Bladder microvascular endothelial cell (primary cell): ENCODE measurements around the gene LEMD1. TPM values are rescaled to one million over a fixed set of nuclear protein-coding genes. Genes with fewer than 3 reads are reported as not detected.

Source experiments
- total RNA-seq: library from RNA; depleted of rRNA; stranded (reverse); fragments of >200 nt; gene quantifications from 2 replicates; pipeline ENCODE4 v1.2.3, GENCODE V29; 2014

The LEMD1 gene
- 0.32 TPM in 1 of 2 replicates, not detected in the other for total RNA-seq

GRCh38 chr1:205421798-205422197, at the start of gene LEMD1:
LEMD1 (minus strand) TSS chr1:205422056; CDS start chr1:205420536, 1,520 bp downstream.

GRCh38 chr1:205455581-205456382, 33.9 kb upstream of the LEMD1 start, which contains the start of gene BLACAT1:
BLACAT1 (minus strand) TSS chr1:205456045.

GRCh38 chr1:205356440-205357139, 65.3 kb downstream of the LEMD1 start, which contains the start of gene KLHDC8A:
KLHDC8A (minus strand) TSS chr1:205356922; CDS start chr1:205343604, 13,318 bp downstream.

Other genes with a start within 250 kb of the LEMD1 start
- 7.9 and 14.9 TPM in 2 replicates for gene DSTYK, start 210.4 kb downstream of the LEMD1 start, total RNA-seq
- gene TMCC2, start 194.1 kb downstream of the LEMD1 start, total RNA-seq, result 0.81 and 4.3 TPM in 2 replicates
- 2.9 and 16.2 TPM in 2 replicates for gene NUAK2, start 100.3 kb downstream of the LEMD1 start, total RNA-seq
- gene KLHDC8A, start 65.1 kb downstream of the LEMD1 start, total RNA-seq, result not detected in 2 replicates
- not detected in 2 replicates for gene BLACAT1, start 34.0 kb upstream of the LEMD1 start, total RNA-seq
- 0.16 and 0.31 TPM in 2 replicates for gene CDK18, start 82.6 kb upstream of the LEMD1 start, total RNA-seq
- gene ELK4, start 210.0 kb upstream of the LEMD1 start, total RNA-seq, result 14.6 and 39.6 TPM in 2 replicates